Measurements from ENCODE around the gene TIAM1. TPM values are rescaled to one million over a fixed set of nuclear protein-coding genes. Genes with fewer than 3 reads are reported as not detected.

The TIAM1 gene
- total RNA-seq, 1 donor from 2014 or later: 6.7 TPM

DNA sequence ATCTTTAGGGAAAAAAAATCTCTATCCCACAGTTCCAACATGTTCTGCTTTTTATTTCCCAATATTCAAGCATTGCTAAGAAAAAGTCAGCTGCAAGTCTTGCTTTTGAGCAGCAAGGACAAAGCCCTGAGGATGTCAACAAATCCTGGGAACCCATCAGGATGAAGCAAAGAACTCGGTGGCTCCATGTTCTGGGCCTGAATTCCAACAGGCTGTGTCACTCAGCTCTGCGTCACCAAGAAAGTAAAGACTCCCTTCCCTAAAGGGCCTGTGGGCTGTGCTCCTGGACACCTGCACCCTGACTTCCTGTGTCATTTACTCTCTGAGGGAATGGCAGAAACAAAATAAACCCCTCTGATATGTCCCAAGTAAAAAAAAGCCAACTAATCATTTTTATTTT, 95.5 kb downstream of the TIAM1 start:
- TF ChIP-seq, protein P1, sequence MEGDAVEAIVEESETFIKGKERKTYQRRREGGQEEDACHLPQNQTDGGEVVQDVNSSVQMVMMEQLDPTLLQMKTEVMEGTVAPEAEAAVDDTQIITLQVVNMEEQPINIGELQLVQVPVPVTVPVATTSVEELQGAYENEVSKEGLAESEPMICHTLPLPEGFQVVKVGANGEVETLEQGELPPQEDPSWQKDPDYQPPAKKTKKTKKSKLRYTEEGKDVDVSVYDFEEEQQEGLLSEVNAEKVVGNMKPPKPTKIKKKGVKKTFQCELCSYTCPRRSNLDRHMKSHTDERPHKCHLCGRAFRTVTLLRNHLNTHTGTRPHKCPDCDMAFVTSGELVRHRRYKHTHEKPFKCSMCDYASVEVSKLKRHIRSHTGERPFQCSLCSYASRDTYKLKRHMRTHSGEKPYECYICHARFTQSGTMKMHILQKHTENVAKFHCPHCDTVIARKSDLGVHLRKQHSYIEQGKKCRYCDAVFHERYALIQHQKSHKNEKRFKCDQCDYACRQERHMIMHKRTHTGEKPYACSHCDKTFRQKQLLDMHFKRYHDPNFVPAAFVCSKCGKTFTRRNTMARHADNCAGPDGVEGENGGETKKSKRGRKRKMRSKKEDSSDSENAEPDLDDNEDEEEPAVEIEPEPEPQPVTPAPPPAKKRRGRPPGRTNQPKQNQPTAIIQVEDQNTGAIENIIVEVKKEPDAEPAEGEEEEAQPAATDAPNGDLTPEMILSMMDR (IDR thresholded peaks at IDR 0.05; ENCODE audit: insufficient read depth, low read length, poor library complexity, severe bottlenecking): no peak
- peak; percentile 65 for DNase-seq (ENCODE audit: low read depth)
- no peaks in the 10 kb centered on the region for H3K27me3 ChIP-seq (ENCODE audit: control insufficient read depth, insufficient read depth, low read length)
- no peaks in the 10 kb centered on the region for H3K36me3 ChIP-seq (ENCODE audit: control insufficient read depth, insufficient read depth, low read length)
- no peak overlapping the region for H3K4me3 ChIP-seq (ENCODE audit: low read depth, low read length)

DNA sequence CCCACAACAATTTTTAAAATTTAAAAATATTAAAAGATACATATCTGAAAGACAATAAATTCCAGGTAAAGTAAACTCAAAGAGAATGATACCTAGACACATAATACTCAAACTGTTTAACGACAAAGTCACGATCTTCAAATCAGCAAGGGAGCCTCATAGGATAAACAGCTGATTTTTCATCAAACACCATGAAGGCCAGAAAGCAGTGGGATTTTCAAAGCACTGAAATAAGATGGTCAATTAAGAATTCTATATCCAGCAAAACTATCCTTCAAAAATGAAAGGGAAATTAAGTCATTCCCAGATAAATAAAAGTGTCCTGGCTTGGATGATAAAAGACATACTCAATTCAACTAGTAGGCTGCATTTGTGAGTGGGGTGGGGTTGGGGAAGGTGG, 100.5 kb downstream of the TIAM1 start:
- DNase-seq (ENCODE audit: low read depth): no peak
- no peaks in the 10 kb centered on the region for H3K36me3 ChIP-seq (ENCODE audit: control insufficient read depth, insufficient read depth, low read length)
- TF ChIP-seq, protein P1 (IDR thresholded peaks at IDR 0.05; ENCODE audit: insufficient read depth, low read length, poor library complexity, severe bottlenecking): no peak

DNA sequence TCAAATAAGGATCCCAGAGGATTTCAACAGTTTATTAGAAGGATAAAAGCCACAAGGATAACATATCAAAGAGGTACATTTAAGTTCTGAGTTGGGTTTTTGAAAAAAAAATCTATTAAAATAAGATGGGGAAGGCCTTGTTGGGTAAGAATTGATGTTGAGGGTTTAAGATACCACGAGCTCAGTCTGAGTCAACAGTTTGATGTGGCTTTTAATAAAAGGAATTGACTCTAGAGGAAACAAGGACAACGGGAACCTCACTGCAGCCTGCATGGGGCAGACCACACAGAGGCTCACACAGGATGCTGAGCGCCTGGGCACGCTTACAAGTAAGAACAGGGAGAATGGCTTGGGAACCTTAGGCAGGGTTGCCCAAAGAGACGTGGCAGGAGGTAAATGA, 107.5 kb downstream of the TIAM1 start:
- Histone ChIP-seq H3K27me3 (ENCODE audit: control insufficient read depth, insufficient read depth, low read length) (no peaks in the 10 kb centered on the region), H3K4me3 (ENCODE audit: low read depth, low read length) (no peak overlapping the region), H3K36me3 (ENCODE audit: control insufficient read depth, insufficient read depth, low read length) (no peaks in the 10 kb centered on the region)
- TF ChIP-seq, protein P1 (IDR thresholded peaks at IDR 0.05; ENCODE audit: insufficient read depth, low read length, poor library complexity, severe bottlenecking): no peak
- DNase-seq (ENCODE audit: low read depth): no peak

More for the DNA sequence above, 100.5 kb downstream of the TIAM1 start:
- no peaks in the 10 kb centered on the region for H3K27me3 ChIP-seq (ENCODE audit: control insufficient read depth, insufficient read depth, low read length)
- no peak overlapping the region for H3K4me3 ChIP-seq (ENCODE audit: low read depth, low read length)

DNA sequence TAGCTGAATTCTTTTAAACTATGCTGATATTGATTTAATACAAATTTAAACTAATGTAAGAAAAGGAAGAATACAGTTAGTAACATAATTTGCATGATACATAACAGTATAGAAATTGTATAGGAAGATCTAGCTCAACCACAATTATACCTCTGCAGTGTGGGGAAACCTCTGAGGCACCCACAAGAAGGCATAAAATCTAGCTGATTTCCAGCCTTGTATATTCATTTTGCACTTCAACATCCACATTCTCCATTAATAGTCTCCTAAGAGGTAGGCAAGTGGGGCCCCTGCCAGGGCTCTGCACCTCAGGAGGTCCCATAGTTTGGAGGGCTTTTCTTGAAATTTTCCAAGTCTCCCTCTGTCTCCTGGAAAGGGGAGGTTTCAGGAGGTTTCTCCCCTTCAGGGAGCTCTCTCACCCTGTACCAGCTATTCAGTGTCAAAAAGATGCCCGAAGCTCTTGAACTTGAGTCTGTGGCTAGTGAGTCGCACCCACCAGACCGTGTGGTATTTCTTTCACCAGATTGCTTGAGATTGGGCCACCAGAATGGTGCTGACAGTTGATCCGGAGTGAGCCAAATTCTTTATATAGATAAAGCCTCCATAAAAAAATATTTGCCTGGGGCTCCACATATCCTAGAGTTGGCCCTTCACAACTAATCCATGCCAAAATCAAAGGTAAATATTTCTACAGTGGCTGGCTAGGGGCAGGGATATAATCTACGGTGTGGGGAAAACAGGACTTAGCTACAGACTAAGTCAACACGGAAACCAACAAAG, 108.2 kb downstream of the TIAM1 start:
- TF ChIP-seq, protein P1 (IDR thresholded peaks at IDR 0.05; ENCODE audit: insufficient read depth, low read length, poor library complexity, severe bottlenecking): no peak
- DNase-seq (ENCODE audit: low read depth): peak; percentile 77
- Histone ChIP-seq H3K36me3 (ENCODE audit: control insufficient read depth, insufficient read depth, low read length) (no peaks in the 10 kb centered on the region), H3K4me3 (ENCODE audit: low read depth, low read length) (no peak overlapping the region), H3K27me3 (ENCODE audit: control insufficient read depth, insufficient read depth, low read length) (no peaks in the 10 kb centered on the region)

DNA sequence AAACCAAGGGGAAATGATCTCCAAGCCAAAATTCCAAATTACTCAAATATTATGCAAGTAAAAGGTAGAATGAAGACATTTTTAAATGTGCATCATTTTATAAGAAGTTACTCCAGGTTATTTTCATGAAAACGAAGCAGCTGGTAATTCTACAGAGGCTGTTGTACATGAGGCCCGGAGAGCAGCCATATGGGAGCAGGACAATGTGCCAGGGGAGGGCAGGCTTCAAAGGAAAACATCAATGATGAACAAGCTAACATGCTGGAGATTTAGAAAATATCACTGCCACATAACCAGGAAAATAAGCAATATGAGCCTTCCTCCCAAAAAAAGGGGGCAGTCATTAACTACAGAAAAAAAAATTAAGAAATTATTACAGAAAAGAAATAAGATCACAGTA, 109.1 kb downstream of the TIAM1 start:
- TF ChIP-seq, protein P1 (IDR thresholded peaks at IDR 0.05; ENCODE audit: insufficient read depth, low read length, poor library complexity, severe bottlenecking): no peak
- H3K27me3 ChIP-seq (ENCODE audit: control insufficient read depth, insufficient read depth, low read length): no peaks in the 10 kb centered on the region
- no peak for DNase-seq (ENCODE audit: low read depth)
- no peaks in the 10 kb centered on the region for H3K36me3 ChIP-seq (ENCODE audit: control insufficient read depth, insufficient read depth, low read length)
- H3K4me3 ChIP-seq (ENCODE audit: low read depth, low read length): no peak overlapping the region

DNA sequence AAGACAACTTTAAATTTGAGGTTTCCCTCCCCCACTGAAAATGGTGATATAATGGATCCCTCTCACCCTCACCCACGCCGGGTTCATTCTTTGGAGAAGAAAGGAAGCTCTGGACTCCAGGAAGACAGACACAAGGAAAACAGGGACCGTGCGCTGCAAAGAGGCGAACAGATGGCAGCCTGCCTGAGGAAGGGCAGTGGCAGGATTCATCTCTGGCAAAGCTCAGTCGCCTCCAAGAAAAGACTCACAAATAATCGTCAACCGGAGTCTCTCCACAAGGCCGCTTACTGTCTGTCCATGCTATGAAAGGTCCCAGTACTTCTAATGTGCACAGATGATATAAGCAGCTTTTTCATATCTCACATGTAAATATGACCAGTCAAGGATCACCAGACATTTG, 110.3 kb downstream of the TIAM1 start:
- Histone ChIP-seq H3K4me3 (ENCODE audit: low read depth, low read length) (no peak overlapping the region), H3K27me3 (ENCODE audit: control insufficient read depth, insufficient read depth, low read length) (no peaks in the 10 kb centered on the region), H3K36me3 (ENCODE audit: control insufficient read depth, insufficient read depth, low read length) (no peaks in the 10 kb centered on the region)
- TF ChIP-seq, protein P1 (IDR thresholded peaks at IDR 0.05; ENCODE audit: insufficient read depth, low read length, poor library complexity, severe bottlenecking): no peak
- no peak for DNase-seq (ENCODE audit: low read depth)
